Activated naive CD4-positive, alpha-beta T cell treated with anti-CD3 and anti-CD28 coated beads for 36 hours (primary cell): ENCODE measurements around the gene WDCP. TPM values are rescaled to one million over a fixed set of nuclear protein-coding genes. Genes with fewer than 3 reads are reported as not detected.
A peak's percentile ranks its signal among the peaks of the same experiment; 100 is the strongest.

ENCODE experiments used
- CTCF ChIA-PET: fragments of 350-600 bp; sonication (Branson Sonifier 250); formaldehyde crosslinking; loops from one replicate; lab custom pipeline; 2021; ENCODE audit warnings: antibody characterized with exemption; lab: Charles Lee
- DNase-seq: peaks from one replicate; pipeline ENCODE4 v3.0.0-alpha.2; 2020
- H3K27ac Mint-ChIP-seq: one replicate; pipeline ENCODE4 v1.8.0; 2021; ENCODE audit warnings: mild to moderate bottlenecking, mixed read lengths
- H3K27me3 Mint-ChIP-seq: one replicate; pipeline ENCODE4 v1.8.0; 2021; ENCODE audit warnings: low read depth, mixed read lengths
- H3K36me3 Mint-ChIP-seq: one replicate; pipeline ENCODE4 v1.8.0; 2021; ENCODE audit warnings: low read depth, mixed read lengths
- H3K4me1 Mint-ChIP-seq: one replicate; pipeline ENCODE4 v1.8.0; 2021; ENCODE audit warnings: low read depth, mixed read lengths
- H3K4me3 Mint-ChIP-seq: one replicate; pipeline ENCODE4 v1.8.0; 2021; ENCODE audit warnings: mild to moderate bottlenecking, moderate library complexity, mixed read lengths
- H3K9me3 Mint-ChIP-seq: one replicate; pipeline ENCODE4 v1.8.0; 2021; ENCODE audit warnings: mixed read lengths
- intact Hi-C: fragments of 100-400 bp; cut with micrococcal nuclease; formaldehyde crosslinking; loops from one replicate; pipeline ENCODE4 v1.15.1; 2023
- total RNA-seq, 2 experiments: library from RNA; stranded (reverse); gene quantifications; one replicate each; pipeline ENCODE4 v1.2.3, GENCODE V29; 2021

WDCP gene
- total RNA-seq, 2 experiments from 2014 or later, result 17.6 to 21.1 TPM

DNA sequence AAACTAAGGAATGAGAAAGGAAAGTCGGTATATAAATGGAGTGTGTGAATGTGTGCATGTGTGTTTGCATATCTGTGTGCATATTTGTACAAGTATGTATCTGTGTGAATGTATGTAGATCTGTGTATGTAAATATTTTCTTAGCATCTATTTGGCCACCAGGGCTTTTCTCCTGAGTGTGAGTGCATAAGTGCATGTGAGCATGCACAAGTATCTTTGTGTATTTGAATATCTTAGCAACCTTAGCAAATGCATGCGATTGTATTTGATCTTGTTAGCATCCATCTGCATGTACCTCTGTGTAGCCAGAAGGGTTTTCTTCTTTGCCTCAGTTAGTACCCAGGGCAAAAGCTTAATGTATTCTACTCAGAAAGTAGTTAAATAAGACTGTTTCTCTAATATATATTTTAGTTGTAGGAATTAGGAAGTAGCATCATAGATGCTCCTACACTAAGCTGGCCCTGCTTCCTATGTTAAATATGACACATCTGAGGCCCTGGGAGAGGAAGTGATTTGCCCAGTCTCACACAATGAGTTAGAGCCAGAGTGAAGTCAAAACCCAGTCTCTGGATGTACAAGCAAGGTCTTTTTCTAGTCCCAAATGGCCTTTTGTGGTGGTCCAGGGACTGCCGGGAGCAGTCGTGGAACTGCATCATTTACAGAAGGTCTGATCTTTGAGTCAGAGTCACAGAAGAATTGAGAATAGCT lies 11.5 kb upstream of the WDCP start:
- no peak overlapping the region for H3K4me3 Mint-ChIP-seq
- CTCF ChIA-PET, result no interaction called here
- H3K27me3 Mint-ChIP-seq, result peaks cover 3% of the 10 kb centered on the region
- no peaks in the 10 kb centered on the region for H3K36me3 Mint-ChIP-seq
- H3K27ac Mint-ChIP-seq, result no peak overlapping the region
- peaks cover 4% of the 10 kb centered on the region for H3K4me1 Mint-ChIP-seq
- intact Hi-C loops, result no loop called here
- no peaks in the 10 kb centered on the region for H3K9me3 Mint-ChIP-seq
- no peak for DNase-seq

DNA sequence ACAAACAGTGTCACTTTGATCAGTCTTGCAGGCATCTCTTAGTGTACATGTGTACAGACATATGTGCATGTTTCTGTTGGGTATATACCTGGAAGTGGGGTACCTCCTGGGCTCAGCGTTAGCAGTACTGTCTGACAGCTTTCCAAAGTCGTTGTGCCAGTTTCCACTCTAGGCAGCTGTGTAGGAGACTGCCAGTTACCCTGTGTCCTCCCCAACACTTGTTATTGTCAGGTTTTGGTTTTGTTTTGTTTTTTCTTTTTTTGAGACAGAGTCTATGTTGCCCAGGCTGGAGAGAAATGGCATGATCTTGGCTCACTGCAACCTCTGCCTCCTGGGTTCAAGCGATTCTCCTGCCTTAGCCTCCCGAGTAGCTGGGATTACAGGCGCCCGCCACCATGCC lies 8.6 kb upstream of the WDCP start:
- H3K9me3 Mint-ChIP-seq, result no peaks in the 10 kb centered on the region
- H3K4me3 Mint-ChIP-seq, result no peak overlapping the region
- H3K4me1 Mint-ChIP-seq, result peaks cover 4% of the 10 kb centered on the region
- intact Hi-C loops, result no loop called here
- CTCF ChIA-PET, result no interaction called here
- H3K27me3 Mint-ChIP-seq, result peaks cover 3% of the 10 kb centered on the region
- no peaks in the 10 kb centered on the region for H3K36me3 Mint-ChIP-seq
- no peak for DNase-seq
- no peak overlapping the region for H3K27ac Mint-ChIP-seq

DNA sequence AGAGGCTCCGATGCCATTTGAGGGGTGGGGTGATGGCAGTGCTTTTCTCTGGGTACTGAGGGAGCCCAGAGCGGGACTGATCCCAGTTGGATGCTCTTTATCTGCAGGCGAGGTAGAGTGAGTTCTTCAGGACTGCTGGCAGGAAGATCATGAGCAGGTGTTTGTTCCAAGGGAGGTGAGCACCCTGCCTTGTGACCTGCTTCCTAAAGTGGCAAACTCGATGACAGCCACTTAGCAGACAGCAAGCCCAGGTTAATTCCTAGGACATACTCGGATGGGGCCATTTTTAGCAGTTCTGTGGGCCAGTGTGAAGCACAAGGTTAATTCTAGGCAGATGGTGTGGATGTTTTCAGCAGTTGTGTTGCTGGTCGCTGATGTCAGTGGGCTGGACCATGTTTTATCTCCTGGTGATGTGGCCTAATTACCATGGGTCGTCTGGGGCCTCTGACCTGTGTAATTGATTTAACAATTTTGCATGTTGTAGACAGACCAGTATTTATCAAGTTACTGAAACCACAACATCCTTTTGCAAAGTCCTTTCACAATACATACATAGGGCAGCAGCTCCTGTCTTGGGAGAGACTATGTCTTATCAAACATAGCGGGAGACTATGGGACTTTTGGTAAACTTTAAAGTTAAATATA lies 7.3 kb upstream of the WDCP start:
- no peak for DNase-seq
- no peak overlapping the region for H3K4me3 Mint-ChIP-seq
- no peaks in the 10 kb centered on the region for H3K27me3 Mint-ChIP-seq
- no peaks in the 10 kb centered on the region for H3K36me3 Mint-ChIP-seq
- H3K9me3 Mint-ChIP-seq, result no peaks in the 10 kb centered on the region
- CTCF ChIA-PET, result interaction anchor here (0.6 to 1.6 kb wide), 2 partner anchors 29 to 1167 kb away, joined by 4 to 5 read pairs; partner anchors contain the start of gene TP53I3
- intact Hi-C loops, result no loop called here
- H3K27ac Mint-ChIP-seq, result no peak overlapping the region
- no peaks in the 10 kb centered on the region for H3K4me1 Mint-ChIP-seq

- intact Hi-C loops, result no loop called here
- H3K4me1 Mint-ChIP-seq, result no peaks in the 10 kb centered on the region
- H3K36me3 Mint-ChIP-seq, result no peaks in the 10 kb centered on the region
- no peak overlapping the region for H3K4me3 Mint-ChIP-seq
- no peak for DNase-seq
- H3K27ac Mint-ChIP-seq, result no peak overlapping the region
- H3K27me3 Mint-ChIP-seq, result peaks cover 4% of the 10 kb centered on the region
- H3K9me3 Mint-ChIP-seq, result no peaks in the 10 kb centered on the region
- CTCF ChIA-PET, result interaction anchor here (1.0 to 1.6 kb wide), 2 partner anchors 20 to 31 kb away, joined by 3 to 4 read pairs; partner anchors contain the start of gene TP53I3
Measured at GRCh38 chr2:24052951-24053350, 5.8 kb upstream of the WDCP start.

DNA sequence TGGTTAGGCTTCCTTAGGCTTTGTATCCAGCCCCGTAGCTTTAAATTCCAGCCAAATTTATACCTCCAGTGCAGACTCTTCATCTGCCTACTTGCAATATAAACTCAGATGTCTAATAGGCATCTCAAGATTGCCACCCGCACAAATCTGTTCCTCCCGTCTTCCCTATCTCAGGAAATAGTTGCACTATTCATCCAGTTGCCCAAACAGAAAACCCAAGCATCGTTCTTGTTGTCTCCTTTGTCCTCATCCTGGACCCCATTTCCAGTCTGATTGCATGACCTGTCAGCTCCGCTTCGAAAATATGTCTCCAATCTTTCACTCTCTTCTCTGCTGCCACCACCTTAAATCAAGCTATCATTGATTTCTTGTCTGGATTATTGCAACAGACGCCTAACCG lies 4.6 kb upstream of the WDCP start:
- CTCF ChIA-PET, result interaction anchor here (0.9 to 1.1 kb wide), 2 partner anchors 9 to 33 kb away, joined by 3 read pairs; partner anchors contain the start of gene TP53I3
- intact Hi-C loops, result no loop called here
- Mint-ChIP-seq H3K36me3 (peaks cover 2% of the 10 kb centered on the region), H3K27ac (no peak overlapping the region), H3K9me3 (no peaks in the 10 kb centered on the region), H3K4me3 (no peak overlapping the region), H3K27me3 (peaks cover 7% of the 10 kb centered on the region), H3K4me1 (peaks cover 6% of the 10 kb centered on the region)
- no peak for DNase-seq

DNA sequence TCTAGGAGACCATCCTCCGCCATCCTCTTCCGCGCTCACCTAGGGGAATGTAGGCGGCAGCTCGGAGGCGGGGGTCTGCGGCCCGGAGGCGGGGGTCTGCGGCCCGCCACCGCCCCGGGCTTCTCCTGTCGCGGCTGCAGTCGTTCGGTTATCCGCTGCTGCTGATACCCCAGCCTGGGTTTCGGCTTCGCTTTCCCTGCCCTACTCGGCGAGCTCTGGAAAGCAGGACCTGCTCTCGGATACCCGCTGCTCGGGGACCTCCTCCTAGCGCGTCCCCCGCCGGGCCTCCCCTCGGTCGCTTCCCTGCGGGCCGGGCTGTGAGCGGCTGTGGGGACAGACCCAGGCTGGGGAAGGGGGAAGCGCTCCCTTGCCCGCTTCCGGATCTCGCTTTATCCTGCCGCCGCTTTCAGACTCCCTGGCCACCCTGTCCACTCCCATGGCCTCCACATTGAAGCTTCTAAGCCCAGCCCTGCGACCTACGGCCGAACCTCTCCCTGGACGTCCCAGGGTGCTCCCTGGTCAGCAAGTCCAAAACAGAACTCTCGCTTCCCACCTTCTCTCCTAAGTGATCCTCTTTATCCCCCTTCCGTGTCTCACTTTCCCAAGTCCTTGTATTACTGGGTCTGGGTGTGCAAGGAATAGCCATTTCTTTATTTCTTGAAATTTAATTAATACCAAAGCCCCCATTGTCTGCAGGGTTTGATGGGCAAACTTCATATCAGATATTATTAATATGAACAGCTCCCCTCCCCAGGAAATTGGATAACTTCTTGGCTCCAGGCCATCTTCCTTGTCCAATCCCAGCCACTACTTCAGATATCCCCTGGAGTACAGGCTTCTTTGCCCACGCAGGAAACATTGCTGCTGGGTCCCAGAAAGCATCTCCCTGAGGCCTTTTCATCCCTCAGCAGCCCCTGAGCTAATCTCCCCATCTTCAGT lies 3.1 kb upstream of the WDCP start:
- H3K4me3 Mint-ChIP-seq, result peak overlapping the region; percentile 72

DNA sequence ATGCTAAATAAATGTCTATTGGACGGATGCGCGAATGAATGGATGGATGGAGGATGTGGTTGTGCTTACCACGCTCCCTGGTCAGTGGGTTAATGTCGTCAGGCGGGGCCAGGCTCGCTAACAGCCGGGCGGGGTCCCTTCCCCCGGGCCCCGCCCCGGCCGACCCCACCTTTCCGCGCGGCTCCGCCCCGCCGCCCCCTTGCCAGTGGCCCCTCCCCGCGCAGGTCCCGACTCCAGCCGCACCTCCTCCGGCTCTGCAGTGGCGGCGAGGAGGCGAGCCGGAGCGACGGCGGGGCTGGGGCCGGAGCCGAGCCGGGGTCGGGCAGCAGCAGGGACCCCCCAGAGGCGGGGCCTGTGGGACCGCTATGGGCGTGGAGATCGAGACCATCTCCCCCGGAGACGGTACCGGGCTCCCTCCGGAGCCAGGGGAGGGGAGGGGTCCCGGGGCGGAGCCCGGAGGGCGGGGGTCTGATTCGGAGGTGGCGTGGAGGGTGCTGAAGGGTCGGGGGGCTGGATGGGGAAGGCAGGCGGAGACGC lies 2.4 kb upstream of the WDCP start, which contains the start of gene FKBP1B:
Gene FKBP1B, plus strand, starts transcription at position 257 of the 537 bp plus-strand sequence. Its CDS starts 109 bp downstream, at position 366.
- H3K4me1 Mint-ChIP-seq, result peaks cover 19% of the 10 kb centered on the region
- no peak within 1 kb of the TSS for H3K27ac Mint-ChIP-seq
- CTCF ChIA-PET, result interaction anchor here (0.9 to 1.3 kb wide), 3 partner anchors 11 to 35 kb away, joined by 3 to 5 read pairs (median 3); partner anchors contain the start of gene TP53I3

More for the DNA sequence above, 3.1 kb upstream of the WDCP start:
- CTCF ChIA-PET, result interaction anchor here (0.6 to 1.3 kb wide), 3 partner anchors 10 to 226 kb away, joined by 3 to 5 read pairs (median 3); no protein-coding TSS in a partner anchor
- intact Hi-C loops, result no loop called here
- peaks cover 14% of the 10 kb centered on the region for H3K4me1 Mint-ChIP-seq
- H3K36me3 Mint-ChIP-seq, result peaks cover 2% of the 10 kb centered on the region
- H3K27ac Mint-ChIP-seq, result no peak overlapping the region
- H3K27me3 Mint-ChIP-seq, result peaks cover 7% of the 10 kb centered on the region
- no peaks in the 10 kb centered on the region for H3K9me3 Mint-ChIP-seq
- DNase-seq, result no peak

DNA sequence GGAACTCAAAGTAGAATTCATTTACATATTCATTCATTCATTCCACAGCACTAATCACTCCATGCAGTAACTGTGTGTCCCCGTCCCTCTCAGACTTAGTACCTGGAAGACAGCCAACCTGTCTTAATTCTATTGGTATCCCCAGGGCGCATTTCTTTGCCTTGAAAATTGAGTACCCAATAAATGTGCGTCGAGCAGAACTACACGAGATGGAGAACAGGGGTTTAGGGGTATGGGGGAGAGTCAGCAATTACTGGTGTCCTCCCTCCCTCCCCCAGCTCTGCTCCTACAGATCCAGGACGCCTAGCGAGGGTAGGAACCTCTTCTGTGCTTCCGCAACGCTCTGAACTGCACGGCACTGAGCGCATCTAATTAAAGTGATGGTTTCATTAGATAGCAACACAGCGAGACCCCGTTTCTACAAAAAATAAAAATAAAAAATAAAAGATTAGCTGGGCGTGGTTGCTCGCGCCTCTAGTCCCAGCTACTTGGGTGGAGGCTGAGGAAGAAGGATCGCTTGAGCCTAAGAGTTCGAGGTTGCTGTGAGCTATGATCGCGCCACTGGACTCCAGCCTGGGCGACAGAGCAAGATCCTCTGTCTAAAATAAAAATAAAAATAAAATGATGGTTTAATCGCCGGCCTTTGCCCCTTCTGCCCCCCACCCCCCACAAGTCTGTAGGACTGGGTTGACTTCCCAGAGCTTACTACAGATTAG lies 1.7 kb upstream of the WDCP start:
- intact Hi-C loops, result loop anchor here (10.0 kb wide), 1 partner anchor 446 kb away; the partner anchor contains the start of gene NCOA1
- Mint-ChIP-seq H3K4me3 (peak overlapping the region; percentile 72), H3K36me3 (peaks cover 2% of the 10 kb centered on the region), H3K27ac (no peak overlapping the region), H3K27me3 (peaks cover 7% of the 10 kb centered on the region), H3K9me3 (no peaks in the 10 kb centered on the region), H3K4me1 (peaks cover 19% of the 10 kb centered on the region)
- CTCF ChIA-PET, result interaction anchor here (0.6 to 1.0 kb wide), 3 partner anchors 20 to 61 kb away, joined by 3 to 6 read pairs (median 3); partner anchors contain the start of gene TP53I3
- DNase-seq, result no peak

More for the DNA sequence above, 2.4 kb upstream of the WDCP start, which contains the start of gene FKBP1B:
- Mint-ChIP-seq H3K36me3 (peaks cover 2% of the 10 kb centered on the region), H3K9me3 (no peaks in the 10 kb centered on the region), H3K4me3 (peak within 1 kb of the TSS; percentile 72), H3K27me3 (peaks cover 7% of the 10 kb centered on the region)
- DNase-seq, result peak; percentile 44
- intact Hi-C loops, result loop anchor here (10.0 kb wide), 1 partner anchor 445 kb away; the partner anchor contains the start of gene NCOA1

GRCh38 chr2:24047703-24048033 lies 477 bp upstream of the WDCP start:
- no peak overlapping the region for H3K27ac Mint-ChIP-seq
- H3K36me3 Mint-ChIP-seq, result peaks cover 4% of the 10 kb centered on the region
- no peaks in the 10 kb centered on the region for H3K9me3 Mint-ChIP-seq
- peak overlapping the region; percentile 95 for H3K4me3 Mint-ChIP-seq
- H3K27me3 Mint-ChIP-seq, result peaks cover 7% of the 10 kb centered on the region
- intact Hi-C loops, result loop anchor here (1.0 to 10.0 kb wide), 10 partner anchors 18 to 667 kb away; partner anchors contain the start of genes ATAD2B, FAM228B, NCOA1 and PFN4
- CTCF ChIA-PET, result interaction anchor here (0.8 to 1.8 kb wide), 4 partner anchors 14 to 122 kb away, joined by 3 to 8 read pairs (median 6); partner anchors contain the start of genes SF3B6 and TP53I3
- peaks cover 22% of the 10 kb centered on the region for H3K4me1 Mint-ChIP-seq
- DNase-seq, result no peak

DNA sequence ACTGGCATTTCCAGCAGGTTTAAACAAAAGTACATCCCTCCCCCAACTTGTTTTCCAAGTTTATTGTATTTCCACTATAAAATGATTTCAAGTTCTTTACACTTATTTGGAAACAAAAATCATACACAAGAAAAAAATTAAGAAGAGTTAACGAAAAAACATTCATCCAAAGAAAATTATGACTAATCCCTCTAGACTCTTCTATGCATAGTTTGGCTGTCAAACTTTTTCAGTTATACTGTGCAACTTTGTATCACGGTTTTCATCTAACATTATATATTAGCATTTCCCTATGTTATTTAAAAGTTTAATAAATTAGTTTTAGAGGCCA lies 627 bp downstream of the WDCP start:
- H3K27ac Mint-ChIP-seq, result no peak overlapping the region
- no peak for DNase-seq
- intact Hi-C loops, result loop anchor here (2.0 to 10.0 kb wide), 2 partner anchors 38 to 448 kb away; partner anchors contain the start of genes NCOA1 and TP53I3
- peak overlapping the region; percentile 95 for H3K4me3 Mint-ChIP-seq
- CTCF ChIA-PET, result interaction anchor here (1.0 to 1.8 kb wide), 3 partner anchors 12 to 121 kb away, joined by 3 to 8 read pairs (median 7); partner anchors contain the start of gene TP53I3
- peaks cover 4% of the 10 kb centered on the region for H3K36me3 Mint-ChIP-seq
- H3K4me1 Mint-ChIP-seq, result peaks cover 22% of the 10 kb centered on the region
- H3K27me3 Mint-ChIP-seq, result peaks cover 7% of the 10 kb centered on the region
- no peaks in the 10 kb centered on the region for H3K9me3 Mint-ChIP-seq
